Activated CD8-positive, alpha-beta T cell treated with anti-CD3 and anti-CD28 coated beads for 36 hours (primary cell): ENCODE measurements around the gene ARSG. TPM values are rescaled to one million over a fixed set of nuclear protein-coding genes. Genes with fewer than 3 reads are reported as not detected.

Experiments used
- ATAC-seq: fragments of 200-7000 bp; cut with Tn5 transposase; one replicate; pipeline ENCODE4 v1.10.0; 2021; ENCODE audit warnings: mild to moderate bottlenecking, moderate library complexity
- CTCF ChIA-PET: fragments of 350-600 bp; sonication (Branson Sonifier 250); formaldehyde crosslinking; loops from one replicate; lab custom pipeline; 2021; ENCODE audit warnings: antibody characterized with exemption; lab: Charles Lee
- POLR2A ChIA-PET: fragments of 350-600 bp; sonication (Branson Sonifier 250); formaldehyde crosslinking; loops from one replicate; lab custom pipeline; 2021; ENCODE audit warnings: antibody characterized with exemption; lab: Charles Lee
- DNase-seq: peaks from one replicate; pipeline ENCODE4 v3.0.0-alpha.2; 2020
- H3K27ac Mint-ChIP-seq: one replicate; pipeline ENCODE4 v1.8.0; 2021; ENCODE audit warnings: mild to moderate bottlenecking, mixed read lengths
- H3K27me3 Mint-ChIP-seq: one replicate; pipeline ENCODE4 v1.8.0; 2021; ENCODE audit warnings: mixed read lengths
- H3K36me3 Mint-ChIP-seq: one replicate; pipeline ENCODE4 v1.8.0; 2021; ENCODE audit warnings: low read depth, mixed read lengths
- H3K4me1 Mint-ChIP-seq: one replicate; pipeline ENCODE4 v1.8.0; 2021; ENCODE audit warnings: low read depth, mixed read lengths
- H3K4me3 Mint-ChIP-seq: one replicate; pipeline ENCODE4 v1.8.0; 2021; ENCODE audit warnings: mild to moderate bottlenecking, moderate library complexity, mixed read lengths
- H3K9me3 Mint-ChIP-seq: one replicate; pipeline ENCODE4 v1.8.0; 2021; ENCODE audit warnings: mixed read lengths
- intact Hi-C: fragments of 100-400 bp; cut with micrococcal nuclease; formaldehyde crosslinking; loops from one replicate; pipeline ENCODE4 v1.10.0; 2022
- microRNA-seq: library from miRNA; unstranded; fragments of <30 nt; microRNA quantifications from one replicate; pipeline ENCODE4 v1.2.0, GENCODE V29; 2022; ENCODE audit warnings: borderline microRNAs expressed, borderline replicate concordance
- total RNA-seq, 2 experiments: library from RNA; stranded (reverse); gene quantifications; one replicate each; pipeline ENCODE4 v1.2.3, GENCODE V29; 2021
- TF ChIP-seq, protein P1 (sequence below): fragments of 200-600 bp; IDR thresholded peaks from one replicate; pipeline ENCODE4 v1.8.0; 2022; ENCODE audit warnings: antibody characterized with exemption, mild to moderate bottlenecking

ARSG gene
- total RNA-seq, 2 experiments from 2014 or later: 7.2 to 8.4 TPM

DNA sequence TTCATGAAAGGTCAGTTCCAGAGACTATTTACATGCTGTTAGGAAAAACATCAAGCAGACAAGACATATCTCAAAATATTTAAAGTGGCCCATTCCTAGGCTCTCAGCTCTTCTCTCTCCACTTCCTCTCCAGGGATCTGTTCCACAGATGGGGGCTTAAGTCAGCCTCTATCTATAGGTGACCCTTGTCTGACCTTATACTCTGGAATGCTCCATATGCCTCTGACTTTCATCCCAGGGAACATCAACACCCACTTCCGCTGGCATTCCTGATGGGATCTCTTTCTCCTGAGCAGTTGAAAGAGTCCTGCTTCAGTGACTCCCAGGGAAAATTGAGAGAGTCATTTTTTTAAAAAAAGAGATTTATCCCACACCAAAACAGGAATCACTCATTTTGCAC is 177.5 kb downstream of the ARSG start:
- intact Hi-C loops: loop anchor here (10.0 kb wide), 1 partner anchor 414 kb away; no protein-coding TSS in a partner anchor
- peaks cover 2% of the 10 kb centered on the region for H3K27me3 Mint-ChIP-seq
- peaks cover 6% of the 10 kb centered on the region for H3K4me1 Mint-ChIP-seq
- H3K27ac Mint-ChIP-seq: no peak overlapping the region
- no peak overlapping the region for H3K4me3 Mint-ChIP-seq
- no peaks in the 10 kb centered on the region for H3K36me3 Mint-ChIP-seq
- ChIA-PET POLR2A (interaction anchor here (0.8 to 1.1 kb wide), 2 partner anchors 37 to 449 kb away, joined by 4 read pairs; no protein-coding TSS in a partner anchor), CTCF (interaction anchor here (1.0 to 2.3 kb wide), 5 partner anchors 10 to 296 kb away, joined by 3 to 6 read pairs (median 4); no protein-coding TSS in a partner anchor)
- no peaks in the 10 kb centered on the region for H3K9me3 Mint-ChIP-seq
- ATAC-seq (no peak), DNase-seq (no peak)
- TF ChIP-seq, protein P1, sequence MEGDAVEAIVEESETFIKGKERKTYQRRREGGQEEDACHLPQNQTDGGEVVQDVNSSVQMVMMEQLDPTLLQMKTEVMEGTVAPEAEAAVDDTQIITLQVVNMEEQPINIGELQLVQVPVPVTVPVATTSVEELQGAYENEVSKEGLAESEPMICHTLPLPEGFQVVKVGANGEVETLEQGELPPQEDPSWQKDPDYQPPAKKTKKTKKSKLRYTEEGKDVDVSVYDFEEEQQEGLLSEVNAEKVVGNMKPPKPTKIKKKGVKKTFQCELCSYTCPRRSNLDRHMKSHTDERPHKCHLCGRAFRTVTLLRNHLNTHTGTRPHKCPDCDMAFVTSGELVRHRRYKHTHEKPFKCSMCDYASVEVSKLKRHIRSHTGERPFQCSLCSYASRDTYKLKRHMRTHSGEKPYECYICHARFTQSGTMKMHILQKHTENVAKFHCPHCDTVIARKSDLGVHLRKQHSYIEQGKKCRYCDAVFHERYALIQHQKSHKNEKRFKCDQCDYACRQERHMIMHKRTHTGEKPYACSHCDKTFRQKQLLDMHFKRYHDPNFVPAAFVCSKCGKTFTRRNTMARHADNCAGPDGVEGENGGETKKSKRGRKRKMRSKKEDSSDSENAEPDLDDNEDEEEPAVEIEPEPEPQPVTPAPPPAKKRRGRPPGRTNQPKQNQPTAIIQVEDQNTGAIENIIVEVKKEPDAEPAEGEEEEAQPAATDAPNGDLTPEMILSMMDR: no peak

Small RNA genes lying within 50 kb of the gene (microRNA-seq; reads per million reads assigned to microRNA genes)
- not detected for gene MIR635

Other genes with a start within 250 kb of the ARSG start
- 100 to 1,000 TPM; 132 to 141 TPM for gene AMZ2, start 43.5 kb upstream of the ARSG start, total RNA-seq
- 1 to 10 TPM; 2.3 to 2.8 TPM for gene SLC16A6, start 368 bp upstream of the ARSG start, total RNA-seq
- 10 to 100 TPM; 11.3 to 13.1 TPM for gene WIPI1, start 166.0 kb downstream of the ARSG start, total RNA-seq
- 100 to 1,000 TPM; 157 to 168 TPM for gene PRKAR1A, start 220.9 kb downstream of the ARSG start, total RNA-seq